Activated CD4-positive, CD25-positive, alpha-beta regulatory T cell treated with anti-CD3 and anti-CD28 coated beads, Interleukin-2, amount 50 U/mL, for 72 hours (primary cell): ENCODE results near the gene SLC44A1.

Experiments
- DNase-seq: peaks from one replicate; pipeline ENCODE4 v3.0.0; 2021

Gene SLC44A1

GRCh38 chr9:105306351-105307140 is 62.1 kb downstream of the SLC44A1 start:
- DNase-seq = no peak

- DNase-seq = no peak
Measured at GRCh38 chr9:105307591-105308130, 63.2 kb downstream of the SLC44A1 start.

- DNase-seq = no peak
Measured at GRCh38 chr9:105308461-105309341, 64.2 kb downstream of the SLC44A1 start.

GRCh38 chr9:105309531-105309931 is 65.1 kb downstream of the SLC44A1 start:
- no peak for DNase-seq

- DNase-seq = no peak
Measured at GRCh38 chr9:105311306-105311705, 66.9 kb downstream of the SLC44A1 start.

- DNase-seq = no peak
Measured at GRCh38 chr9:105313238-105313637, 68.8 kb downstream of the SLC44A1 start.

- no peak for DNase-seq
Measured at GRCh38 chr9:105316703-105317102, 72.3 kb downstream of the SLC44A1 start.

- no peak for DNase-seq
Measured at GRCh38 chr9:105318729-105319191, 74.3 kb downstream of the SLC44A1 start.

GRCh38 chr9:105319202-105319813 is 74.9 kb downstream of the SLC44A1 start:
- DNase-seq = no peak

- no peak for DNase-seq
Measured at GRCh38 chr9:105320568-105320967, 76.1 kb downstream of the SLC44A1 start.

- no peak for DNase-seq
Measured at GRCh38 chr9:105328296-105328695, 83.8 kb downstream of the SLC44A1 start.

GRCh38 chr9:105328872-105329718 is 84.6 kb downstream of the SLC44A1 start:
- no peak for DNase-seq

- no peak for DNase-seq
Measured at GRCh38 chr9:105329719-105330062, 85.2 kb downstream of the SLC44A1 start.

- no peak for DNase-seq
Measured at GRCh38 chr9:105330201-105330600, 85.8 kb downstream of the SLC44A1 start.

- no peak for DNase-seq
Measured at GRCh38 chr9:105330755-105331154, 86.3 kb downstream of the SLC44A1 start.

- no peak for DNase-seq
Measured at GRCh38 chr9:105331160-105331559, 86.7 kb downstream of the SLC44A1 start.

- DNase-seq = no peak
Measured at GRCh38 chr9:105331755-105332154, 87.3 kb downstream of the SLC44A1 start.

GRCh38 chr9:105332471-105332870 is 88.0 kb downstream of the SLC44A1 start:
- DNase-seq = no peak

GRCh38 chr9:105333076-105333475 is 88.6 kb downstream of the SLC44A1 start:
- DNase-seq = no peak

- DNase-seq = no peak
Measured at GRCh38 chr9:105333811-105334210, 89.4 kb downstream of the SLC44A1 start.

GRCh38 chr9:105338308-105338707 is 93.9 kb downstream of the SLC44A1 start:
- DNase-seq = no peak

- no peak for DNase-seq
Measured at GRCh38 chr9:105339849-105340248, 95.4 kb downstream of the SLC44A1 start.
